Gastrocnemius medialis (tissue), 4 donors: ENCODE results near the gene MAP3K10. TPM values are rescaled to one million over a fixed set of nuclear protein-coding genes. Genes with fewer than 3 reads are reported as not detected.

ENCODE experiments used
- ATAC-seq, 2 donors: fragments of 150-250 bp; one replicate each; pipeline ENCODE4 v1.9.1; 2016
- DNase-seq, 2 donors: peaks; one replicate each; pipeline ENCODE4 v3.0.0-alpha.2; 2019
- H3K27ac ChIP-seq, 4 donors: fragments of 200-600 bp; sonication (generic); 1 replicate in 1 of 4; 2 replicates in 3 of 4; pipeline ENCODE4 v1.5.1; 2016 to 2018; ENCODE audit warnings: mild to moderate bottlenecking in 2 of 4, moderate library complexity in 1 of 4
- H3K27me3 ChIP-seq, 3 donors: fragments of 200-600 bp; sonication (generic) in 2 of 3; 1 replicate in 1 of 3; 2 replicates in 2 of 3; pipeline versions ENCODE4 v1.5.1 to v1.6.0; 2016 to 2019; ENCODE audit warnings: mild to moderate bottlenecking in 1 of 3, moderate library complexity in 1 of 3
- H3K36me3 ChIP-seq, 2 donors: fragments of 200-600 bp; sonication (generic) in 1 of 2; one replicate each; pipeline ENCODE4 v1.5.1; 2017 to 2018
- H3K4me1 ChIP-seq, 2 donors: fragments of 200-600 bp; sonication (generic) in 1 of 2; one replicate each; pipeline ENCODE4 v1.5.1; 2016 to 2017; ENCODE audit warnings: mild to moderate bottlenecking in 2 of 2
- H3K4me3 ChIP-seq, 4 donors: fragments of 200-600 bp; sonication (generic) in 3 of 4; 1 replicate in 1 of 4; 2 replicates in 3 of 4; pipeline ENCODE4 v1.5.1; 2016 to 2019; ENCODE audit warnings: mild to moderate bottlenecking in 2 of 4
- H3K9me3 ChIP-seq, 3 donors: fragments of 200-600 bp; sonication (generic) in 2 of 3; 1 replicate in 1 of 3; 2 replicates in 2 of 3; pipeline ENCODE4 v1.5.1; 2016 to 2019
- POLR2A ChIP-seq, 2 donors: fragments of 450-650 bp; IDR thresholded peaks; one replicate each; pipeline ENCODE4 v1.6.1; 2017; ENCODE audit warnings: antibody characterized with exemption in 2 of 2, mild to moderate bottlenecking in 2 of 2, moderate library complexity in 2 of 2
- in situ Hi-C, 4 donors: fragments of 200-750 bp; cut with MboI; loops; one replicate each; pipeline versions ENCODE4 v1.15.0 to v1.8.0; 2017; ENCODE audit warnings: low sequenced_read_pairs in 4 of 4
- intact Hi-C: fragments of 100-400 bp; cut with DNase I; formaldehyde crosslinking; loops from one replicate; pipeline ENCODE4 v1.15.1; 2023; ENCODE audit warnings: low total_unique reads
- total RNA-seq, 4 donors: library from RNA; depleted of rRNA; stranded (reverse); fragments of >200 nt; gene quantifications; one replicate each; pipeline versions ENCODE4 v1.1.0 to v1.2.3, GENCODE V29; 2016
- TF ChIP-seq, protein P1 (sequence below), 5 experiments: fragments of 450-650 bp in 3 of 5; fragments of 200-600 bp in 2 of 5; sonication (generic) in 2 of 5; IDR thresholded peaks in 4 of 5; conservative IDR thresholded peaks in 1 of 5; 1 replicate in 4 of 5; 2 replicates in 1 of 5; pipeline ENCODE4 v1.5.1; 2016 to 2019; ENCODE audit warnings: antibody characterized with exemption in 5 of 5, mild to moderate bottlenecking in 3 of 5, moderate library complexity in 3 of 5

Gene MAP3K10
- total RNA-seq, 4 donors from 2014 or later = 16.4 to 25.8 (median 21.6) TPM

DNA sequence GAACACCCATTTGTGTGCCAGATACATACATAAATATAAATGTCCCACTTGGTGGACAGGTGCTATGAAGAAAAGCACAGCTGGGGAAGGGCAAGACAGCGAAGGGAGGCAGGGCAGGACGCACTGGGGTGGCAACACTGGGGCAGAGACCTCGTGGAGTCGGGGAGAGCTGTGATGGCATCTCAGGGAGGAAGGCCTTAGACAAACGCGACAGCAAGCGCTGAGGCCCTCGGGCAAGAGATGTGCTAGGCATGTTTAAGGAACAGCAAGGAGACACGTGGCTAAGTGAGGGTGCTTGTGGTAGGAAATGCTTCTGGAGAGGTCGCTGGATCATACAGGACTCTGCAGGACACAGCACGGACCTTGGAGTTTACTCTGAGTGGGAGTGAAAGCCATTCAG lies 58.6 kb downstream of the MAP3K10 start:
- Histone ChIP-seq H3K27ac (peak overlapping the region in 3 of 4 donors; percentile 33 to 37 (median 35)), H3K9me3 (no peaks in the 10 kb centered on the region), H3K4me3 (no peak overlapping the region), H3K36me3 (peaks cover 0 to 16% of the 10 kb centered on the region in 2 donors), H3K27me3 (no peaks in the 10 kb centered on the region), H3K4me1 (peaks cover 20 to 59% of the 10 kb centered on the region in 2 donors)
- in situ Hi-C loops = no loop called here
- ATAC-seq (no peak), DNase-seq (no peak)
- TF ChIP-seq POLR2A (IDR thresholded peaks at IDR 0.05) = no peak
- TF ChIP-seq, protein P1, sequence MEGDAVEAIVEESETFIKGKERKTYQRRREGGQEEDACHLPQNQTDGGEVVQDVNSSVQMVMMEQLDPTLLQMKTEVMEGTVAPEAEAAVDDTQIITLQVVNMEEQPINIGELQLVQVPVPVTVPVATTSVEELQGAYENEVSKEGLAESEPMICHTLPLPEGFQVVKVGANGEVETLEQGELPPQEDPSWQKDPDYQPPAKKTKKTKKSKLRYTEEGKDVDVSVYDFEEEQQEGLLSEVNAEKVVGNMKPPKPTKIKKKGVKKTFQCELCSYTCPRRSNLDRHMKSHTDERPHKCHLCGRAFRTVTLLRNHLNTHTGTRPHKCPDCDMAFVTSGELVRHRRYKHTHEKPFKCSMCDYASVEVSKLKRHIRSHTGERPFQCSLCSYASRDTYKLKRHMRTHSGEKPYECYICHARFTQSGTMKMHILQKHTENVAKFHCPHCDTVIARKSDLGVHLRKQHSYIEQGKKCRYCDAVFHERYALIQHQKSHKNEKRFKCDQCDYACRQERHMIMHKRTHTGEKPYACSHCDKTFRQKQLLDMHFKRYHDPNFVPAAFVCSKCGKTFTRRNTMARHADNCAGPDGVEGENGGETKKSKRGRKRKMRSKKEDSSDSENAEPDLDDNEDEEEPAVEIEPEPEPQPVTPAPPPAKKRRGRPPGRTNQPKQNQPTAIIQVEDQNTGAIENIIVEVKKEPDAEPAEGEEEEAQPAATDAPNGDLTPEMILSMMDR (IDR thresholded peaks at IDR 0.05 in 4 of 5, conservative IDR thresholded peaks at IDR 0.05 in 1 of 5) = no peak
- intact Hi-C loops = no loop called here

DNA sequence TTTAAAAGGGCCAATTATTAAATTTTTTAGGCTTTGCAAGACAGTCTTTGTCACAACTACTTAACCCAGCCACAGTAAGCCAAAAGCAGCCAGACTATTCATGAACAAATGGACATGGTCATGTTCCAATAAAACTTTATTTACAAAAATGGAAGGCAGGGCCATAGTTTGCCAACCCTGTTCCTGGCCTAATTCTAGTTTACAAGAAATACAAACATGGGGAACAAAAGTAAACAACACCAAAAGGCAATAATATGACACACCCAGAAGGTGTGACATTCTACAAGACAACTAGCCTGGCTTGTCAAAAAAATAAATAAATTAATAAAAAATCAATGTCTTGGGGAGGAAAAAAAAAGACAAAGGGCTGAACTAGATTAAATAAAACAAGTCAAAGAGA lies 60.0 kb downstream of the MAP3K10 start:
- Histone ChIP-seq H3K4me3 (no peak overlapping the region), H3K27ac (peak overlapping the region in 1 of 4 donors; percentile 95), H3K36me3 (peaks cover 0 to 30% of the 10 kb centered on the region in 2 donors), H3K9me3 (no peaks in the 10 kb centered on the region), H3K4me1 (peaks cover 13 to 48% of the 10 kb centered on the region in 2 donors), H3K27me3 (no peaks in the 10 kb centered on the region)
- no peak for ATAC-seq
- TF ChIP-seq POLR2A (IDR thresholded peaks at IDR 0.05) = no peak
- in situ Hi-C loops (no loop called here), intact Hi-C loops (no loop called here)
- DNase-seq = no peak

DNA sequence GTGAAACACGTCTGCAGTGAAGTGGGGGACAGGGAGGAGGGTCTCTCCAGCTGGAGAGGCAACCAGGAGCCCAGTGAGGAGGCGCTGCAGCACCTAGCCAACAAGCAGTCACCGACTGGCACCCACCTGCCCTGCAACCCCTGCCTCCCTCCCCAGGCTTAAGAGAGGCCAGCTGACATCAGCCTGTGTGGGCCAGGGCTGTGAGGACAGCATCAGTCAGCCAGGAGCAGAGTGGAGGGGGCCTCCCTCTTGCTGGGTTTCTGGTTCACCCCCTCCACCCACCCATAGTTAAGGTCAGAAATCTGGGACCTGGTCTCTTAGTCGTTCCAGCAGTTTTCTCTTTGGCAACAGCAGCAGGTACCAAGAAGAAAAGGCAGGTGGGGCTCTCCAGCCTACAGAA lies 60.8 kb downstream of the MAP3K10 start:
- intact Hi-C loops = no loop called here
- no peak for ATAC-seq
- H3K27me3 ChIP-seq = no peaks in the 10 kb centered on the region
- H3K36me3 ChIP-seq = peaks cover 0 to 32% of the 10 kb centered on the region in 2 donors
- peaks cover 13 to 49% of the 10 kb centered on the region in 2 donors for H3K4me1 ChIP-seq
- H3K27ac ChIP-seq = peak overlapping the region in 3 of 4 donors; percentile 19 to 95 (median 19)
- in situ Hi-C loops = no loop called here
- no peaks in the 10 kb centered on the region for H3K9me3 ChIP-seq
- no peak overlapping the region for H3K4me3 ChIP-seq
- no peak for DNase-seq
- no peak for TF ChIP-seq POLR2A (IDR thresholded peaks at IDR 0.05)
- TF ChIP-seq, protein P1 (IDR thresholded peaks at IDR 0.05 in 4 of 5, conservative IDR thresholded peaks at IDR 0.05 in 1 of 5) = no peak

DNA sequence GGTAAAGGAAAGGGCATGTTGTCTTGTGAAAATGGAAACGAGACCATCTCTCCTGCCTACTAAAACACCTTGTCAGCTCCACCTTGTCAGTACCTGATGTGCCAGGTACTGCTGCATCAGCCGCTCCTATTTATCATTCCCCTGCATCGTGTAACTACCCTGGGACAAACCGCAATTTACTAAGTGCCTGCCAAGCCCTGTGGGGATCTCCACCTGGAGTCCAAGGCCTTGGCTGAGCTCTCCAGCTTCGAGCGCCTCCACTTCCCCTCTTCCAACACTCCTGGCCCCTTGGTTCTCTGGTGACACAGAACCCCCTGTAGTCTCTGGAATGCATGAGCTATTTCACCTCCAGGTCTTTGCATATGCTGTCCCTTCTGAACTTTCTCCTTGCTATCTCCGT lies 61.2 kb downstream of the MAP3K10 start:
- in situ Hi-C loops = no loop called here

DNA sequence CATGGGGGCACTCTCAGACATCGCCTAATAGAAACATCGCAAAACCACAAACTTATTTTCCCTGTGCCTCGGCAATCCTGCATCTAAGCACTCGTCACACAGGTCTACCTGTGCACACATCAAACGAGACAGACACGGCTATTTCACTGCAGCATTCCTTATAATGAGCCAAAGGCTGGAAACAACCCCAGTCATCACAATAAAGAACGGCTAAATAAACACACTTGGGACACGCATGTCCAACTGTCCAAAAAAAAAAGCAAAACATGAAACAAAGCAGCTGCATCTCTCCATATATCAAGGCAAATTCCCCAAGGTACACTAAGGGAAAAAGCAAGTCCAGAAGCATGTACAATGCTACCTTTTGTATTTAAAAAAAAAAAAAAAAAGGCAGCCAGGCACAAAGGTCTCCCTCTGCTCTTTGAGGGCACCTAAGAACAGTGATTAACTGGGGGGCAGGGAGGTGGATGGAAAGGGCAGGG lies 62.4 kb downstream of the MAP3K10 start:
- no peaks in the 10 kb centered on the region for H3K9me3 ChIP-seq
- H3K4me3 ChIP-seq = no peak overlapping the region
- intact Hi-C loops = no loop called here
- H3K27me3 ChIP-seq = no peaks in the 10 kb centered on the region
- H3K27ac ChIP-seq = peak overlapping the region in 3 of 4 donors; percentile 35 to 95 (median 61)
- H3K4me1 ChIP-seq = peaks cover 20 to 50% of the 10 kb centered on the region in 2 donors
- DNase-seq = no peak
- in situ Hi-C loops = no loop called here
- ATAC-seq = no peak
- TF ChIP-seq POLR2A (IDR thresholded peaks at IDR 0.05) = no peak
- TF ChIP-seq, protein P1 (IDR thresholded peaks at IDR 0.05 in 4 of 5, conservative IDR thresholded peaks at IDR 0.05 in 1 of 5) = no peak
- H3K36me3 ChIP-seq = peaks cover 0 to 32% of the 10 kb centered on the region in 2 donors

More for the DNA sequence above, 61.2 kb downstream of the MAP3K10 start:
- no peak overlapping the region for H3K4me3 ChIP-seq
- H3K27ac ChIP-seq = peak overlapping the region in 3 of 4 donors; percentile 35 to 95 (median 61)
- ATAC-seq (no peak), DNase-seq (no peak)
- intact Hi-C loops = no loop called here
- H3K4me1 ChIP-seq = peaks cover 15 to 49% of the 10 kb centered on the region in 2 donors
- H3K9me3 ChIP-seq = no peaks in the 10 kb centered on the region
- TF ChIP-seq POLR2A (IDR thresholded peaks at IDR 0.05) = no peak
- TF ChIP-seq, protein P1 (IDR thresholded peaks at IDR 0.05 in 4 of 5, conservative IDR thresholded peaks at IDR 0.05 in 1 of 5) = no peak
- no peaks in the 10 kb centered on the region for H3K27me3 ChIP-seq
- H3K36me3 ChIP-seq = peaks cover 0 to 32% of the 10 kb centered on the region in 2 donors
